Measurements from ENCODE around the gene SFMBT2.

Gene SFMBT2

GRCh38 chr10:7243139-7243538 lies 167.7 kb downstream of the SFMBT2 start:
- no peak overlapping the region for H3K4me3 ChIP-seq (ENCODE audit: low read depth, low read length)
- TF ChIP-seq, protein P1, sequence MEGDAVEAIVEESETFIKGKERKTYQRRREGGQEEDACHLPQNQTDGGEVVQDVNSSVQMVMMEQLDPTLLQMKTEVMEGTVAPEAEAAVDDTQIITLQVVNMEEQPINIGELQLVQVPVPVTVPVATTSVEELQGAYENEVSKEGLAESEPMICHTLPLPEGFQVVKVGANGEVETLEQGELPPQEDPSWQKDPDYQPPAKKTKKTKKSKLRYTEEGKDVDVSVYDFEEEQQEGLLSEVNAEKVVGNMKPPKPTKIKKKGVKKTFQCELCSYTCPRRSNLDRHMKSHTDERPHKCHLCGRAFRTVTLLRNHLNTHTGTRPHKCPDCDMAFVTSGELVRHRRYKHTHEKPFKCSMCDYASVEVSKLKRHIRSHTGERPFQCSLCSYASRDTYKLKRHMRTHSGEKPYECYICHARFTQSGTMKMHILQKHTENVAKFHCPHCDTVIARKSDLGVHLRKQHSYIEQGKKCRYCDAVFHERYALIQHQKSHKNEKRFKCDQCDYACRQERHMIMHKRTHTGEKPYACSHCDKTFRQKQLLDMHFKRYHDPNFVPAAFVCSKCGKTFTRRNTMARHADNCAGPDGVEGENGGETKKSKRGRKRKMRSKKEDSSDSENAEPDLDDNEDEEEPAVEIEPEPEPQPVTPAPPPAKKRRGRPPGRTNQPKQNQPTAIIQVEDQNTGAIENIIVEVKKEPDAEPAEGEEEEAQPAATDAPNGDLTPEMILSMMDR (IDR thresholded peaks at IDR 0.05; ENCODE audit: control insufficient read depth, extremely low read depth, insufficient read depth), result no peak
- no peak for DNase-seq (ENCODE audit: low read depth)

- no peak overlapping the region for H3K4me3 ChIP-seq (ENCODE audit: low read depth, low read length)
- TF ChIP-seq, protein P1 (IDR thresholded peaks at IDR 0.05; ENCODE audit: control insufficient read depth, extremely low read depth, insufficient read depth), result no peak
- no peak for DNase-seq (ENCODE audit: low read depth)
These were observed 171.4 kb downstream of the SFMBT2 start for GRCh38 chr10:7239312-7239985.

DNA sequence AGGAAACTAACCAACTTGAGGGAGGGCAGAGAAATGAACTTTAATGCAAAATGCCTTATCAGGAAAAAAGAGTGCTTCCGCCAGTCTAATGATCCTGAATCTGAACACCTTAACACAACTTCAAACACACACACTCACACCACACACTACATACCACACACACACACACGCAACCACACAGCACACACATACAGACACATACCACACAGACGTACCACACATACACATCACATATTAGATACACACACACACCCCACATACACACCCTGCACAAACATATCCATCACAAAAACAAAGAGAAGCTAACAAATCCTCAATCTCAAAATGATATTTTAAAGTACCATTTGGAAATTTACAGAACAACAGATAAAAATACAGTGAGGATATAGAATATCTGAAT lies 175.5 kb downstream of the SFMBT2 start:
- no peak overlapping the region for H3K4me3 ChIP-seq (ENCODE audit: low read depth, low read length)
- TF ChIP-seq, protein P1 (IDR thresholded peaks at IDR 0.05; ENCODE audit: control insufficient read depth, extremely low read depth, insufficient read depth), result no peak
- DNase-seq (ENCODE audit: low read depth), result no peak

GRCh38 chr10:7234109-7234508 lies 176.7 kb downstream of the SFMBT2 start:
- TF ChIP-seq, protein P1 (IDR thresholded peaks at IDR 0.05; ENCODE audit: control insufficient read depth, extremely low read depth, insufficient read depth), result no peak
- no peak for DNase-seq (ENCODE audit: low read depth)
- H3K4me3 ChIP-seq (ENCODE audit: low read depth, low read length), result peak overlapping the region; percentile 16

GRCh38 chr10:7233259-7233991 lies 177.4 kb downstream of the SFMBT2 start:
- TF ChIP-seq, protein P1 (IDR thresholded peaks at IDR 0.05; ENCODE audit: control insufficient read depth, extremely low read depth, insufficient read depth), result no peak
- peak overlapping the region; percentile 16 for H3K4me3 ChIP-seq (ENCODE audit: low read depth, low read length)
- peak; percentile 93 for DNase-seq (ENCODE audit: low read depth)

DNA sequence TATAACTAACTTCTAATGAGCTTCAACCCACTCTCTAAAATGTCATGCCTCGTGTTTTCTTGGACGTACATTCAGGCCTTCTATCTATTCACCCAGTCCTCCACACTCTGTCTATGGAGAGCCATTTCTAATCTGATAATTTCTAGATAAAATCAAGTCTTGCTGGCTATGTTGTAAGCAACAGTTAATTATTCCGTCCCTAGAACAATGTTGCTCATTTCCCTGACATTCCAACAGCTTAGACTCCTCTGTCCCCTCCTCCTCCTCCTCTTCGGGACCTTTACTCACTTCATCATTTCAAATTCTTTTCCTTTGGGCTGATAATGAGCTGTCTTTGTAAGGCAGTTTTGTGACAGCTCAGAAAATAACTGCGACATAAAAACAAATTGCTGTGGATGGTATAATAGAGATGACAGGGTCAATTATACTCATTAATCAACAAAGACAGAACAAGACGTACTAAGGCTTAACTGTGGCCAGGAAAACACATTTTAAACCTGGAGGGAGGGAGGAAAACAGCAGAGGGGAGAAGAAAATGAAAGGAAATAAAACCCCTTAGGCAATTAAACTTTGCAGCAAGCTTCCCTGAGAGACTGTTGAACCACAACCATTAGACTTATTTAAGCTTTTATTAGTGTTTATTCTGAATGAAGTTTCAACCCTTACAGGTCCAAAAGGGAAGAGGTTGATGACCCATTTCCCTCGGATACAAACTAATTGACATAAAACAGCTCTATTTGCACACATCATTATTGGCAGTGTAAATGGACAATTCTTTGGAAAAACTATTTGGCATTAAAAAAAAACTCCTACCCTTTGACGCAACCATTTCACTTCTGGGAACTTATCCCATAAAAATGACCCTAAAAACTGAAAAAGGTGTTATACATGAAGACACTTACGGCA lies 179.1 kb downstream of the SFMBT2 start:
- H3K4me3 ChIP-seq (ENCODE audit: low read depth, low read length), result peak overlapping the region; percentile 10; the same call in 1 of the 2 replicates
- DNase-seq (ENCODE audit: low read depth), result peak; percentile 25
- TF ChIP-seq, protein P1 (IDR thresholded peaks at IDR 0.05; ENCODE audit: control insufficient read depth, extremely low read depth, insufficient read depth), result no peak

Measured in LNCaP clone FGC (cell line).